NB4 (cell line): ENCODE data around the gene C5orf46.

Experiments
- MYC ChIP-seq: IDR thresholded peaks from 2 replicates; pipeline ENCODE4 v1.6.1; 2011; ENCODE audit warnings: low read depth, low read length
- POLR2A ChIP-seq: IDR thresholded peaks from 2 replicates; pipeline ENCODE4 v1.6.1; 2011; ENCODE audit warnings: mild to moderate bottlenecking; ENCODE audit not compliant: insufficient read length; ENCODE audit errors: extremely low read depth
- TF ChIP-seq, protein P1 (sequence below): IDR thresholded peaks from one replicate; pipeline ENCODE4 v1.5.1; 2012; ENCODE audit warnings: low read depth, low read length
- TF ChIP-seq, protein P2 (sequence below): IDR thresholded peaks from 2 replicates; pipeline ENCODE4 v1.6.1; 2011; ENCODE audit warnings: low read depth, low read length

DNA sequence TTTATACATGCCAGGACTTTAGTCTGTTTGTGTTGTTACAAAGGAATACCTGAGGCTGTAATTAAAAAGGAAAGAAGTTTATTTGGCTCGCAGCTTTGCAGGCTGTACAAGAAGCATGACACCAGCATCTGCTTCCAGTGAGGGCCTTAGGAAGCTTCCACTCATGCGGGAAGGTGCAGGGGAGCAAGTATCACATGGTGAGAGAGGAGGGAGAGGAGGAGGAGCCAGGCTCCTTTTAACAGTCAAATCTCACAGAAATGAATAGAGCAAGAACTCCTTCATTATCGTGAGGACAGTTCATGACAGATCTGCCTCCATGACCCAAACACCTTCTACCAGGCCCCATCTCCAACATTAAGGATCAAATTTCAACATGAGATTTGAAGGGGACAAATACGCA is 18.7 kb upstream of the C5orf46 start:
- TF ChIP-seq, protein P1, sequence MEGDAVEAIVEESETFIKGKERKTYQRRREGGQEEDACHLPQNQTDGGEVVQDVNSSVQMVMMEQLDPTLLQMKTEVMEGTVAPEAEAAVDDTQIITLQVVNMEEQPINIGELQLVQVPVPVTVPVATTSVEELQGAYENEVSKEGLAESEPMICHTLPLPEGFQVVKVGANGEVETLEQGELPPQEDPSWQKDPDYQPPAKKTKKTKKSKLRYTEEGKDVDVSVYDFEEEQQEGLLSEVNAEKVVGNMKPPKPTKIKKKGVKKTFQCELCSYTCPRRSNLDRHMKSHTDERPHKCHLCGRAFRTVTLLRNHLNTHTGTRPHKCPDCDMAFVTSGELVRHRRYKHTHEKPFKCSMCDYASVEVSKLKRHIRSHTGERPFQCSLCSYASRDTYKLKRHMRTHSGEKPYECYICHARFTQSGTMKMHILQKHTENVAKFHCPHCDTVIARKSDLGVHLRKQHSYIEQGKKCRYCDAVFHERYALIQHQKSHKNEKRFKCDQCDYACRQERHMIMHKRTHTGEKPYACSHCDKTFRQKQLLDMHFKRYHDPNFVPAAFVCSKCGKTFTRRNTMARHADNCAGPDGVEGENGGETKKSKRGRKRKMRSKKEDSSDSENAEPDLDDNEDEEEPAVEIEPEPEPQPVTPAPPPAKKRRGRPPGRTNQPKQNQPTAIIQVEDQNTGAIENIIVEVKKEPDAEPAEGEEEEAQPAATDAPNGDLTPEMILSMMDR = no peak
- TF ChIP-seq MYC = no peak
- TF ChIP-seq POLR2A = no peak
- TF ChIP-seq, protein P2, sequence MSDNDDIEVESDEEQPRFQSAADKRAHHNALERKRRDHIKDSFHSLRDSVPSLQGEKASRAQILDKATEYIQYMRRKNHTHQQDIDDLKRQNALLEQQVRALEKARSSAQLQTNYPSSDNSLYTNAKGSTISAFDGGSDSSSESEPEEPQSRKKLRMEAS = no peak
